HG02970 (cell line): Measurements from ENCODE around the gene ELAPOR2.
A peak's percentile ranks its signal among the peaks of the same experiment; 100 is the strongest.
"Not testable (repeated sequence)": the region's sequence is repeated elsewhere in the genome, so short reads cannot be mapped to it uniquely, and the experiment has no call there.

Experiments
- ATAC-seq: cut with Tn5 transposase; IDR thresholded peaks from one replicate; pipeline ENCODE4 v1.9.1; 2021; ENCODE audit warnings: mild to moderate bottlenecking, moderate library complexity, moderate number of reproducible peaks; ENCODE audit not compliant: unreplicated experiment, low FRiP score

ELAPOR2 gene, protein sequence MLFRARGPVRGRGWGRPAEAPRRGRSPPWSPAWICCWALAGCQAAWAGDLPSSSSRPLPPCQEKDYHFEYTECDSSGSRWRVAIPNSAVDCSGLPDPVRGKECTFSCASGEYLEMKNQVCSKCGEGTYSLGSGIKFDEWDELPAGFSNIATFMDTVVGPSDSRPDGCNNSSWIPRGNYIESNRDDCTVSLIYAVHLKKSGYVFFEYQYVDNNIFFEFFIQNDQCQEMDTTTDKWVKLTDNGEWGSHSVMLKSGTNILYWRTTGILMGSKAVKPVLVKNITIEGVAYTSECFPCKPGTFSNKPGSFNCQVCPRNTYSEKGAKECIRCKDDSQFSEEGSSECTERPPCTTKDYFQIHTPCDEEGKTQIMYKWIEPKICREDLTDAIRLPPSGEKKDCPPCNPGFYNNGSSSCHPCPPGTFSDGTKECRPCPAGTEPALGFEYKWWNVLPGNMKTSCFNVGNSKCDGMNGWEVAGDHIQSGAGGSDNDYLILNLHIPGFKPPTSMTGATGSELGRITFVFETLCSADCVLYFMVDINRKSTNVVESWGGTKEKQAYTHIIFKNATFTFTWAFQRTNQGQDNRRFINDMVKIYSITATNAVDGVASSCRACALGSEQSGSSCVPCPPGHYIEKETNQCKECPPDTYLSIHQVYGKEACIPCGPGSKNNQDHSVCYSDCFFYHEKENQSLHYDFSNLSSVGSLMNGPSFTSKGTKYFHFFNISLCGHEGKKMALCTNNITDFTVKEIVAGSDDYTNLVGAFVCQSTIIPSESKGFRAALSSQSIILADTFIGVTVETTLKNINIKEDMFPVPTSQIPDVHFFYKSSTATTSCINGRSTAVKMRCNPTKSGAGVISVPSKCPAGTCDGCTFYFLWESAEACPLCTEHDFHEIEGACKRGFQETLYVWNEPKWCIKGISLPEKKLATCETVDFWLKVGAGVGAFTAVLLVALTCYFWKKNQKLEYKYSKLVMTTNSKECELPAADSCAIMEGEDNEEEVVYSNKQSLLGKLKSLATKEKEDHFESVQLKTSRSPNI

DNA sequence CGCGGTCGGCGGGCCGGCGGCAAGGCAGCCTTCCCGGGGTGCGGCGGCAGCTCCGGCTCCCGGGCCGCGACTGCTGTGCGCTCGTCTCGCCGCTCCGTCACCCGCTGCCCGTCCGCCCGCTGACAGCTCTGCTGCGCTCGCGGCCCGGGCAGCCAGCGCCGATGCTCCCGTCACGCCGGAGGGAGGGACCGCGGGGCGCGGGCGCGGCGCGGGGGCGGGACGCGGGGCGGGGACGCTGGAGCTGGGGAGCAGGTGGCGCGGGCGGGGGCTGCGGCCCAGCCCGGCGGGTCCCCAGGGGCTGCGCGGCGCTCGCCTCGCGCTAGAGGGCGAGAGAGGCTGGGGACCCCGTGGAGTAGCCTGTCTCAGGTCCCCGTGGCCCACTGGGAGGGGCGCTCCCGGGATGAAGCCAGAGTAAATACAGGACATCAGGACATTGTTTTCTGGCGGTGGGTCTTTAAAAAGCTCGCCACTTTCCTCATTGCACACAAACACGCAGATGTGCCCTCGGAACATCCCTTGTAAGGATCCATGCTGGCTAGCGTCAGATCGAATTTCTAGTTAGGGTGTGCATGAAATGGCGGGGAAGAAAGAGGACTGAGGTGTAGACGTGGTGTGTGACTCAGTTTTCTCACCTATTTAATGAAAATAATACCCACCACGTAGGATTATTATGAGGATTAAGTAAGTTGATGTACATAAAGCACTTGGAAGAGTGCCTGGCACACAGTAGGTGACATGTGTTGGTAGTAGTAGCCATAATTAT is at the start of gene ELAPOR2:
ELAPOR2 (minus strand) TSS at position 130 of the 763 bp plus-strand sequence. CDS start 141 bp downstream, outside the sequence.
- peak; percentile 96 for ATAC-seq

GRCh38 chr7:87107949-87108776 is 48.7 kb upstream of the ELAPOR2 start:
- no peak for ATAC-seq

DNA sequence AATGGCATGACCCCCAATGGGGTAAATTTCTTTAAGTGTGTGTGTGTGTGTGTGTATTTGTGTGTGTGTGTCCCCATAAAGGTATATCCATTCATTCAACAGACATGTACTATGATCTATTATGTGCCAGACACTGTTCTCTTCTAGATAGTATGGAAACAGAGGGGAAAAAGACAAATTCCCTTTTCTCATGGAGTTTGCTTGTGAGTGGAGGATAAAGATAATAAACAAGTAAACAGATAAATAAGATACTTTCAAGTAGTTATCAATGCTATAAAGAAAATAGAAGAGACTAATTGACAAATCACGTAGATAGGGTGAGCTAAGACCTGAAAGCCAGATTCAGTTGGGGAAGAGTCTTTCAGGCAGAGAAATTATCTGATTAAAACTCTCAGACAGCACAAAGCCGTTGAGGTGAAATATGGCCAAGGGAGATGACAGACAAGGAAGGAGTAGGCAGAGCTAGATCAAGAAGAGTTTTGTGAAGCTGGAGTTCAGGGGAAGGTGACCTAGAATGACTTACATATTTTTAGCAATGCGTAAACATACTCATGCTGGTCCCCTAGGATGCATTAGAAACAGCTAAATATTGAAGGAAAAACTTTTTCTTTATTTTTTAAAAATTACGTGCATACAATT is 47.6 kb upstream of the ELAPOR2 start:
- no peak for ATAC-seq

- no peak for ATAC-seq
Measured at GRCh38 chr7:87105401-87105800, 45.9 kb upstream of the ELAPOR2 start.

DNA sequence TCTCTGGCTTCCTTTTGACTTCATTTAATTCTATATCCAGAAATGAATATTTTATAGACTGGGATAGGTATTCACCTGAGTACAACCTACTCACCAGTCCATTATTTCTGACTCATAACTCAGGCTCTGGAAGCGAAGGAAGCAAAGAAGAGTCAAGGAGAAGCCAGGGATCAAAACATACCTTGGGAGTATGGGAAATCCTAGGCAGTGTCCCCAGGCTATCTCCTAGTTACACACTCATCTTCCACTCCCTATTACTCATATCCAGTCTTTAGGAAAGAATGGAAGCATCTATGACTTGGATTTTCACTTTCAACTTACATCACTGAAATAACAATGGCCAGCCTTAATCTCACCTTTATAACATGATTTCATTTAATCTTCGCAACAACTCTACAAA is 40.9 kb upstream of the ELAPOR2 start:
- ATAC-seq: no peak

DNA sequence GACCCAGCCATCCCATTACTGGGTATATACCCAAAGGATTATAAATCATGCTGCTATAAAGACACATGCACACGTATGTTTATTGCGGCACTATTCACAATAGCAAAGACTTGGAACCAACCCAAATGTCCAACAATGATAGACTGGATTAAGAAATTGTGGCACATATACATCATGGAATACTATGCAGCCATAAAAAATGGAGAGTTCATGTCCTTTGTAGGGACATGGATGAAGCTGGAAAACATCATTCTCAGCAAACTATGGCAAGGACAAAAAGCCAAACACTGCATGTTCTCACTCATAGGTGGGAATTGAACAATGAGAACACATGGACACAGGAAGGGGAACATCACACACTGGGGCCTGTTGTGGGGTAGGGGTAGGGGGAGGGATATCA is 37.9 kb upstream of the ELAPOR2 start:
- not testable (repeated sequence) for ATAC-seq

- ATAC-seq: no peak
Measured at GRCh38 chr7:87094322-87094721, 34.9 kb upstream of the ELAPOR2 start.

DNA sequence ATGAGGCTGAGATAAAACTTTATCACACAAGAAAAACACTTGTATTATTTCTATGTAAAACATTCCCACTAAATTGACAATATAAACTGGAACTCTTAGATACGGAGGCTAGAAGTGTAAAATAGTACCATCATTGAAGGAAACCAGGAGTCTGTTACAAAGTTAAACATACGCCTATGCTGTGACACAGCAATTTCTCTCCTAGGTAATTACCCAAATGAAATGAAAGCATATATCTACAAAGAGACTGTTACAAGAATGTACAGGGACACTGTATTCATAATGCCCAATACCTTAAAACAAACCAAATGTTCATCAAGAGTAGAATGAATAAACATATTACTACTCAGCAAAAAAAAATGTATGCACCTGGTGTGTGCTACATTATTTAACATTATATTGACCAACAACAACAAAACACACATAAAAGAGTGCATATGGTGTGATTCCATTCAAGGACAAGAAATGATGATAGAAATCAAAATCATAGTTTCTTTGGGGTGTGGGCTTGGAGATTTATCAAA is 33.2 kb upstream of the ELAPOR2 start:
- no peak for ATAC-seq

DNA sequence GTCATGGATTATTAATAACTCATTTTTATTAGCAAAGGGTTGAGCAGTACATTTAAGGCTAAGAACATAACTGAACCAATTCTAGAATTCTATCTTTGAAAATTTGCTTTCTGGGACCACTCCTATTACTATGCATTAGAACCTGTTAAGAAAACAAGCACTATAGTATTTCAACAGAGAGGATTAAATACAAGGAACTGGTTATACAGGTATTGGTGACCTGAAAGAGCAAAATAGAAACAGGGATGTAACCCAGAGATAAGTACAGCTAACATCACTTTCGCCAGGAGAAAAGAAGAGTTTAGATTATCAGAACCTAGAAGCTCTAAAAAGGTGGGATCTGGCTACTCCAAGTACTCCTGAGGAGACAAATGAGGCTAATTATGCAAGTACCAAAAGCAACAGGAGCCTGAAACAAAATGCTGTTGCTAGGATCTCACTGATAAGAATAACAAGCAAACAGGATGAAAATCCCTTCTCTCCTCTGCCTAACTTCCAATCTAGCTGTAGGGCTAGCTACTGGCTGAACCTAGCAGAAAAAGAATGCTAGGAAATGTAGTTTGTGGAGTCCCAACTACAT is 32.1 kb upstream of the ELAPOR2 start:
- no peak for ATAC-seq

DNA sequence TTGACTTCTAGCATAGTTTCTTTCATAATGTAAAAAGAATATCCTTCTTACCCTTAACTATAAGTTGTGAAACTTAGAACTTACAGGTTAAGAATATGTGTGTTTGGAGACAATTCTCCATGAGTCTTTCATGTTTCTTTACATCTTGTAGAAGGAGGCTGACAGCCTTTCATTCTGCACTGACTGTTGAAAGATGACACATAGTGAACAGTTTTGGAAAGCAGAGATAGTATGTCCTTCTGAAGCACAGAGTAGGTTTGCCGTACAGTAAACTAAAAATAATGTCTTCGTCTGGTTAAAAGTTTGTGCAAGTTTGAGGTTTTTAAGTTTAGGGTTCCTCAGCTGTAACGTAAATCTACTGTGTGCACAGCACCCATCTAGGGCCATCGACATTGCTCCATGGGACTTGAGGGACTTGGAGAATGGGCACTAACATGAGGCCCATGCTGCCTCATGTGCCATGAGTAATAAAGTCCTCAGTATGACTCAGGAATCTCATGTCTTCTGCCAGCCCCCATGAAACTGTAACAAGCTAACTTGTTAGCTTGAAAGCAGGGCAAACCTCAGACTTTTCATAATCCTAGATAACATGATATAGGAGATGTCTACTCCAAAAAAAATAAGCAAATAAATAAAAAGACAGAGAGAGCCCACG is 24.5 kb upstream of the ELAPOR2 start:
- no peak for ATAC-seq

DNA sequence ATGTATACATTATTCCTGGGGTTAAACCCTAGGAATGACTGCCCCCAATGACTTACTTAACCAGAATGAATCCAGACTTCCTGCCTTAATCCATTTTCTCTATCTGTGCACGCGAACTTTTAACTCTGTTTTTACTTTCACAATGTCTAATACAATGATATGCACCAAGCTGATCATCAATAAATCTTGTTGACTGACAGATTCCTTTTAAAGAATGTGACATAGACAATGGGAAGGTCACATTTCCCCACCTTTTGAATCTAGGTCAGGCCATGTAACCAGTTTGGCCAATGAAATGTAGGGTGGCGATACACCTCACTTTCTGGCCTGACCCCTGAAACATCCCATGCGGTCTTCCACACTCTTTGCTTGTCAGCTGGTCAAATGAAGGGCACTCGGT is 23.2 kb upstream of the ELAPOR2 start:
- ATAC-seq: no peak

DNA sequence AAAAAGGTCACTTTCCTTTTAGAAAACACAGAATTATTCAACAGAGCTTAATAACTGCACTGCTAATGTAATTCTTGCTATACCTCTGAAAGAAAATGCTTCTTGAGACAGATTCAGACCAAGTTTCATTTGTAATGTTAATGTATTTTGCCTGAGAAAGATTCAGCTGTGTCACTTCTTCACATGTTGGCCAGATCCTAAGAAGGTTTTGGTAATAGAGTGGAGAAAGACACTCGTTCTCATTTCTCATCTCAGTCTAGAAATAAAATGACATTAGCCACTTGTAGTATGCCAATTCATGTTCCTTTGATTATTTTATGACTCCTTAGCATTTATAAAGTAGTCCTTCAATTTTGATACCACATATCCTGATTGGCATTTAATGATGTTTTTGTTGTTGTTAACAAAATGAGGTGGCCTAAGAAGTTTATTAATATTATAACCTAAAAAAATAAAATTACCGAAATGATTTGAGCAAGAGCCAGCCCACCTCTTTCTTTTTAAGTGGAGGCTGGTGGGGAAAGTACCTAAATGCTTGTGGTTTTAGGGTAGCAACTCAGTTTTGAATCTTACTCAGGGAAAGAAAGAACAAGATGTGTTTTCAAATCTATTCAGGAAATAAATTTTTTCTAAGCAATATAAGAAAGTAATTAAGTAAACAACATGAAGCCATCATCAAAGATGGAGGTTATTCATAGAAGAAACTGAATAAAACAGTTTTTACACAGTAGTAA is 16.4 kb upstream of the ELAPOR2 start:
- no peak for ATAC-seq

DNA sequence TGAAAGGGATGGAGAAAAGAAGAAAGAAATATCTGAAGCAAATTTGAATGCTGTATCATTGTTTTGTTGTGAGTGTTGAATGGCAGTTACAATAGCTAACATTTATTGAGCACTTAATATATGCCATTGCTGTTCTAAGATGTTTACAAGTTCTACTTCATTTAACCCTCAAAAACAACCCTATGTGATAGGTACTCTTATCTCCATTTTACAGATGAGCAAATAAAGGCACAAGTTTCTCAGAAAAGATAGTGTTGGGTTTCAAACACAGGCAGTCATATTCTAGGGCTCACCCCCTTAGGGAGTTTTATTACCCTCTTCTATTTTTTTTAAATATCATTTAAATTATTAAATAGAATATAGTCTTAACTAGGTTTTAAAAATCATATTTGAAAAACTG is 8.3 kb upstream of the ELAPOR2 start:
- no peak for ATAC-seq

GRCh38 chr7:87060288-87060537 is 759 bp upstream of the ELAPOR2 start:
- no peak for ATAC-seq

GRCh38 chr7:87058744-87059524 is 520 bp downstream of the ELAPOR2 start:
- ATAC-seq: peak; percentile 5

DNA sequence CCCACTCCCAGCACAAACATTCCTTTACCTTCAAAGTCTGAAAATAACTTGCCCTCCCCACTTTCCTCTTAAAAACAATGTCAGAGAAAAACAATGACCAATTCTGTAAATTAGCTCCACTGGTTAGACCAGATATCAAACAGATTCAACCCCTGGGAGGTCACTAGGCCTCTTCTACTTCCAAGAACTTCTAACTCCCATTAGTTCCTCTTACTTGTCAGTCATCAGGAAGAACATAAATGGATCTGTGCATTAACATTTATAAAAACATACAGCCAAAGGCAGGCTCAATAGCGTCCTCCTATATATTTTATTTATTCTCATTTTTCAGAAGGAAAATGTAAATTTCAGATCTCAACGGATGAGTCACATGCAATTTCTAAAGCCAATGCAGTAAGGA is 2.2 kb downstream of the ELAPOR2 start:
- ATAC-seq: no peak

DNA sequence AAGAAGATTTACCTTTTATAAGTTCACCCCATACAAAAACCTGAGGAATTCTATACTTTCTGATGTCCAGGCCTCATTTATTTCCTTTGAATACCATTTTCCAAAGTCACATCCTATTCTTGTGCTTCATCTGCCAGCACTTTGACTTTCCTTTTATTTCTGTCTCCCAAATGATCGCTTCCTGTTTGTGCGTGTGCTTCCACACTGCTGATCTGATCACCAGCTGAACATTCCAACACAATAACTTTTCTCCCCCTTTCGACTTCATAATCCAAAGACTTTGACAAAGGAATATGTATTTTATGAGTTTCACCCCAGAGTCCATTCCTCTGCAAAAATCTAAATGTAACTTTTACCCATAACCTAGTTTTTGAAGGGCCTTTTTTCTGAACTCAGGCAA is 3.1 kb downstream of the ELAPOR2 start:
- no peak for ATAC-seq
